Central memory CD4-positive, alpha-beta T cell (primary cell): ENCODE data around the gene GALNT10.

ENCODE experiments used
- DNase-seq: peaks from one replicate; pipeline ENCODE4 v3.0.0; 2022

GALNT10 gene

DNA sequence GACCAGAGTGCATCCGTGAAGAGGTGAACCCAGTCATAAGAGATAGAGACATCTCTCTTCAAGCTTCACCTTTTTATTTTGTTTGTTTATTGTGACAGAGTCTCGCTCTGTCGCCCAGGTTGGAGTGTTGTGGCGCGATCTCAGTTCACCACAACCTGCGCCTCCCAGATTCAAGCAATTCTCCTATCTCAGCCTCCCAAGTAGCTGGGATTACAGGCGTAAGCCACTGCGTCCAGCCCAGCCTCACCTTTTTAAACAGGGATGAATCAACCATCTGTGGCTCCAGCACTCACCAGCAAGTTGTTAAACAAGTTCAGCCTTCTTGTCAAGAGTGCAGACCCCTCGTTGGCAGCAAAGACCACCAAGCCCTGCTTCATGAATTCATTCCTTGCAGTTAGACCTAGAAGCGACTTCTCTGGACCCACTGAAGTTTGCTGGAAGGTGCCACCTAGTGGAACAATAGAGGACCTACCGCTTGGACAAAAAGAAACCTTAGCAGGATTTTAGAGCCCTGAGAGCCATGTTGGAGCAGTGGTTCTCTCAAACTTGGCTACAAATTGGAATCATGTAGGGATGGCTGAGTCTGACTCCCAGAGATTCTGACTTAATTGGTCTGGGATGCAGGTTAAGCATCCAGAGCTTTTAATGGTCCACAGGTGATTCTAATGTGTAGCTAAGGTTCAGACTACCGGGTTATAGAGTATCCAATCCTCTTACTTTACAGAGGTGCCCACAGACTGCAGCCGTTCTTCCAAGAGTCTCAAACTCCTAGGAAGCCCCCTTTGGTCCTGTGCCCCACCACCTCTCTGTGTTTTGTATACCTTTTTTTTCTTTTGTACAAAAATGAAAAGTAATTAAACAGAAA, 10.5 kb upstream of the GALNT10 start:
- DNase-seq = peak; percentile 38

DNA sequence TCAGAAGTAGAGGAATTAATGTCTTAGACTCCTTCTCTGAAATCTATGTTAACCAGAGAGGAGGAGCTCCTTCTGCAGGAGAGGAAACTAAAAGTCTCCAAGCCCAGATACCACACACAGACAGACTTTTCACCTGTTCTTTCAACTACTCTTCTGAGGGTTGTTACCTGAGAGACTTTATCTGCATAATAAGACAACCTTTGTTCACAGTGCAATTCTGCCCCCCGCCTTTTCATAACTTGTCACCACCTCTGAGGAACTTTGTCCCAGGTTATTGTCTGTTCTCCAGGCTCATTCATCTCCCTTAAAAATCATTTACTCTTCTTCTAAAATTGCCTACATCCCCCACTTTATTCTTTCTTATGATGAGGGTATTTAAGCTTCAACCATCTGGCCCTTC, 9.4 kb upstream of the GALNT10 start:
- no peak for DNase-seq

DNA sequence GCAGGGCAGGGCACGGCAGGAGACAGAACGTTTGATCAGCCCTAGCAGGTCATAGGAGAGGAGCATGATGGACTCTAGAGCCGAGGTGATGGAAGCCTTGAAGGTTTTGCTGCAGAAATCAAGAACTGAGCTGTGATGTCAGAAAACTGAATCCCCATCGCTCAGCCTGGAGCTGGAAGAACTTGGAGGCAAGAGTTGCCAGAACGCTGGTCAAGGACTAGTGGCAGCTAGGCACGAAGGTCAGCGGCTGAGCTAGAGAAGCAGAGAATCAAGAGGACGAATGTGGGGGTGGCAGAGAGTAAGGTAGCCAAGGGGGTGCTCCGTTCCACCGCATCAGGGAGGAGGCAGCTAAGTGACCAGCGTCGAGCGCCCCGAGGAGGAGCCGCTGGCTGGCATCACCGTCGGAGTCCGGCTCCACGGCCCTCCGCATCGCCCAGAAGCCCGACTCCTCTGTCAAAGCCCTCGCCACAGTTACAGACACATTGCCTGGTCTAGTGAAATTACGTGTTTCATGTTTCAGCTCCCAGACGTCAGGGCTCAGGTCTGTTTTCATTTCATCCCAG, 1.2 kb upstream of the GALNT10 start:
- no peak for DNase-seq

GRCh38 chr5:154189819-154190594, 526 bp upstream of the GALNT10 start:
- peak; percentile 81 for DNase-seq

DNA sequence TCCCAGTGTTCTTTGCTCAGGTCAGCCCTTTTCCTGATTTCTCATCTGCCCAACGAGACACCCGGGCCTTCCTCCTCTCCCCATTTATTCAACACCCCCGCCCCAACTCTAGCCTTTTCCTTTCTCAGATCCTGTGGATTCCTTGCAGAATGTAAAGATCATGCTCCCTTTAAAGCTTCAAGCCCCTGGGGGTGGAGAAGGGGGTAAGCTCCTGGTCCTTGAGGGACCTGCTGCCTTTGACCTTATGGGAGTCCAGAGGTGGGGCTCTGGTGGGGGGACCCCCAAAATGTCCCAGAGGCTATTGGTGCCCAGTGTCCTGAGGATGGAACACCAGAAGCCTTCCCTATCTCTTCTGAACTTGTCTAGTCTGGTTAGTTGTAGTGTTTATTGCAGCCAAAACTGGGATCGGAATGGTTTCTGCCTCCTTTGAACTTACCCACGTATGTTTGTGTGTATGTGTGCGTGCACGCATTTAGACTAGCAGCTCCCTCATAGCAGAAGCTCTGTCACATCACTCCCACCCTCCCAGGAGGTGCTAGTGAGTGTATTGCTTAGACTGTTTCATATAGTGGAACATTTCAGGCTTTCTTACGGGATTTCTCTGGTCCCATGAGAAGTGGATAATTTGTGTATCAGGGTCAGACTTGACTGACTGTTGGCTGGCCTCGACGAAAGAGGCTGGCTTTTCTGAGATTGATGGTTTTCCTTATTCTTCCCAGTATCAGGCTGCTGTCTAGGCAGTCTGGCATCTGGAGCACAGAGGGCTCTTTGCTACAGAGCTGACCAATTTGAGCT, 1.1 kb downstream of the GALNT10 start:
- DNase-seq = peak; percentile 23

- DNase-seq = no peak
These were observed 2.8 kb downstream of the GALNT10 start for GRCh38 chr5:154193283-154193682.

DNA sequence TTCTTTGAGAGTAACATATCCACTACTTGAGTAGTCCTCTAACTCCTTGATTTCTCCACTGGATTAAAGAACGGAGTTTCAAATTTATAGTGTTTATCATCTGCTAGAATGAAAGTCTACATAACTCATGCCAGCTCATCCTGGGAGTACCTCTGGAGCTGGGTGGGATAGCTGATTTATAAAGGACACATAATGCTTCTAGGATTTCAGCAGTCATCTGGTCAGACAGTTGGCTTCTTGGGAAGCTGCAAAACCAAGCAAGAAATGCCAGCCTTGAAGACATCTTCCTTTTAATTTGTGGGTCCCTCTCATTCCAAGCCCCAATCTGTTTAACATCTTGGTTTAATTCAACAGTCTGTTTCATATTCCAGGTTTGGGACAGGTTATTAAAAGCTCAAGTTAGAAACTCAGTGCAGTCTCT, 3.2 kb downstream of the GALNT10 start:
- no peak for DNase-seq

GRCh38 chr5:154194345-154195329, 4.1 kb downstream of the GALNT10 start:
- no peak for DNase-seq

DNA sequence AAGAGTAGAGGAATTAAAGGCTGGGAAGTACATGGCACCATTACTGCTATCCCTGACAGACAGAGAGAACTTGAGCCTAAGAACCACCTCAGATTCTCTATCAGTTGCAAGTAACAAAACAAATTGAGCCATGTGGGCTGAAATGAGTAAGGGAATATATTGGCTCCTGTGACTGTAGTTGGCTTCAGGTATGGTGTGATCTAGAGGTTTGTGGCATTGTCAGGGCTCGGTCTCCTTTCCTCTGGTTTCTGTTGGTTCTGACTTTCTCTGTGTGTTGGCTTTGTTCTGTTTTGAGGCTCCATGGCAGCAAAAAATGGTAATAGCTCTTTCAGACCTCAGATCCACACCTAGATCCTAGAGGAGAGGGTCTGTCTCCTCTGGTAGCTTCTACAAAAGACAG, 5.7 kb downstream of the GALNT10 start:
- DNase-seq = no peak

GRCh38 chr5:154196955-154197652, 6.6 kb downstream of the GALNT10 start:
- DNase-seq = no peak

GRCh38 chr5:154197801-154198491, 7.4 kb downstream of the GALNT10 start:
- DNase-seq = peak; percentile 66

DNA sequence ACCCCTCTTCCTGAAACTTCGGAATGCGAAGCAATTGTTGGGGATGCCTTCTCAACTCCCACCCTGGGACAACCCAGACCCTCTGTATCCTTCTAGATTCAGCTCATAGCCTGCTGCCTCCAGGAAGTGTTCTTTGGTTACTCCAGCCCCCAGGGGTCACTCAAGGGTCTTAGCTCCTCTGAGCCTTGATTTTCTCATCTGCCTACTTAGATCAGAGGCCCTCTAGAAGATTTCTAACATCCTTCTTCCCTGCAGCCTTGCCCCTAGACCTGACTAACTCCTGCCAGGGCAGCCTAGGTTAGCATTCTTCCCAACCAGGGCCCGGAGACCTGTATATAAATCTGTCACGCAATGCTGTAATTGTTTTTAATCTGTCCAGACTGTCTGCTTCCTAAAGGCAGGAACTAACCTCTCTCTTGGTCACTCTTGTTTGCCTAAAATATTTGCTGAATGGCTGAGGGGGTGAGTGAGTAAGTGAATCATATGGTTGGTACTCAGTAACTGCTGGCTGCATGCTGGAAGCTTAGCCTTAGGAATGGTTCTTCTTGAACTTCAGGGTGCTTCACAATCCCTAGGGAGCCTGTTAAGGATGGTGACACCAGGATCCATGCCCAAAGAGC, 8.2 kb downstream of the GALNT10 start:
- DNase-seq = no peak

GRCh38 chr5:154199263-154199662, 8.7 kb downstream of the GALNT10 start:
- DNase-seq = no peak

DNA sequence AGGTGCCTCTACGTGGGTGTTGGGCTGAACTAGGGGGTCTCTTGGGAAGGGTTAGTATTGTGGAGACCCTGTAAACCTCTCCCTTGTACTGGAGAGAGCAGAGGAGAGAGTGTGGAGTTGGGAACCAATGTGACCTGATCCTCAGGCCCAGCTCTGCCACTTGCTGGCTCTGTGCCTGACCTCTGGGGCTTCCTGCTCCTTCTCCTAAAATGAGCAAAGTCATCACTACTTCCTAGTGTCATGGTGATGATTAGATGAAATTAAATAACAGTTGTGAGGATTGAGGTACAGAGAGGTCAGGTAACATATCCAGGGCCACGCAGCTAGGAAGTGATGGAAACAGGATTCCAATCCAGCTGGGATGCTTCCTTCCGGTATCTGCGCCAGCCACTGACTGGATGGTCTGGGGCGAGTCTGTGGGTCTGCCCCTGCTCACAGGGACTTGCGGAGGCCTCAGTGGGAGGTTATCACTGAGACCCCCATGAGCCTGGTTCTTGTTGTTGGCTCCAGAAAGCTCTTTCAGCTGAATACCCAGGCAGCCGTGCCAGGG, 9.2 kb downstream of the GALNT10 start:
- DNase-seq = no peak

GRCh38 chr5:154200221-154200620, 9.7 kb downstream of the GALNT10 start:
- no peak for DNase-seq

GRCh38 chr5:154201108-154201769, 10.7 kb downstream of the GALNT10 start:
- no peak for DNase-seq

- DNase-seq = peak; percentile 46
These were observed 12.1 kb downstream of the GALNT10 start for GRCh38 chr5:154202379-154203260.
